Neuron (in vitro differentiated cells): ENCODE measurements around the gene CRYBA2.

ENCODE experiments used
- H2AFZ ChIP-seq: one replicate; pipeline ENCODE4 v1.6.1; 2013; ENCODE audit warnings: low read depth, mild to moderate bottlenecking, inconsistent platforms, low read length, moderate library complexity
- H3K27me3 ChIP-seq: one replicate; pipeline ENCODE4 v1.6.1; 2013; ENCODE audit warnings: low read length; ENCODE audit not compliant: insufficient read depth
- H3K36me3 ChIP-seq: one replicate; pipeline ENCODE4 v1.6.1; 2013; ENCODE audit warnings: low read length; ENCODE audit not compliant: insufficient read depth
- H3K4me1 ChIP-seq: one replicate; pipeline ENCODE4 v1.6.1; 2013; ENCODE audit warnings: low read length; ENCODE audit not compliant: insufficient read depth
- H3K4me3 ChIP-seq: 2 replicates; pipeline ENCODE4 v1.5.1; 2013; ENCODE audit warnings: mild to moderate bottlenecking, low read length, moderate library complexity
- H3K9me3 ChIP-seq: one replicate; pipeline ENCODE4 v1.6.1; 2013; ENCODE audit warnings: low read length

Gene CRYBA2

GRCh38 chr2:218993345-218994315 lies at the start of gene CRYBA2:
Gene CRYBA2, minus strand, starts transcription at chr2:218993422. Its CDS starts 246 bp downstream, at chr2:218993176.
- Histone ChIP-seq H3K27me3 (peaks cover 90% of the 10 kb centered on the region), H3K4me3 (peak within 1 kb of the TSS; percentile 23), H3K36me3 (no peaks in the 10 kb centered on the region), H3K4me1 (peaks cover 14% of the 10 kb centered on the region), H3K9me3 (no peaks in the 10 kb centered on the region), H2AFZ (peak within 1 kb of the TSS; percentile 38)

- Histone ChIP-seq H2AFZ (no peak overlapping the region), H3K4me3 (no peak overlapping the region), H3K9me3 (no peaks in the 10 kb centered on the region), H3K27me3 (peaks cover 11% of the 10 kb centered on the region), H3K4me1 (peaks cover 9% of the 10 kb centered on the region), H3K36me3 (no peaks in the 10 kb centered on the region)
Observed at GRCh38 chr2:219042750-219043149, 49.5 kb upstream of the CRYBA2 start.

GRCh38 chr2:219042157-219042556 lies 48.9 kb upstream of the CRYBA2 start:
- Histone ChIP-seq H3K4me1 (peaks cover 9% of the 10 kb centered on the region), H3K9me3 (no peaks in the 10 kb centered on the region), H3K27me3 (peaks cover 6% of the 10 kb centered on the region), H3K4me3 (no peak overlapping the region), H3K36me3 (no peaks in the 10 kb centered on the region), H2AFZ (no peak overlapping the region)

GRCh38 chr2:219041252-219041651 lies 48.0 kb upstream of the CRYBA2 start, which contains the start of gene CFAP65:
Gene CFAP65, minus strand, starts transcription at chr2:219041516. Its CDS starts 2,468 bp downstream, at chr2:219039048.
- no peaks in the 10 kb centered on the region for H3K36me3 ChIP-seq
- peaks cover 9% of the 10 kb centered on the region for H3K4me1 ChIP-seq
- H3K4me3 ChIP-seq = peak within 1 kb of the TSS; percentile 87
- H2AFZ ChIP-seq = peak within 1 kb of the TSS; percentile 75
- peaks cover 3% of the 10 kb centered on the region for H3K27me3 ChIP-seq
- no peaks in the 10 kb centered on the region for H3K9me3 ChIP-seq

GRCh38 chr2:219038600-219038999 lies 45.4 kb upstream of the CRYBA2 start:
- Histone ChIP-seq H2AFZ (no peak overlapping the region), H3K4me1 (peaks cover 9% of the 10 kb centered on the region), H3K4me3 (no peak overlapping the region), H3K27me3 (peaks cover 3% of the 10 kb centered on the region), H3K36me3 (no peaks in the 10 kb centered on the region), H3K9me3 (no peaks in the 10 kb centered on the region)

- no peak overlapping the region for H2AFZ ChIP-seq
- no peaks in the 10 kb centered on the region for H3K36me3 ChIP-seq
- H3K27me3 ChIP-seq = peaks cover 3% of the 10 kb centered on the region
- no peak overlapping the region for H3K4me3 ChIP-seq
- H3K9me3 ChIP-seq = no peaks in the 10 kb centered on the region
- H3K4me1 ChIP-seq = peaks cover 9% of the 10 kb centered on the region
Observed at GRCh38 chr2:219037783-219038499, 44.7 kb upstream of the CRYBA2 start.

- peaks cover 7% of the 10 kb centered on the region for H3K4me1 ChIP-seq
- H3K36me3 ChIP-seq = no peaks in the 10 kb centered on the region
- no peak overlapping the region for H2AFZ ChIP-seq
- H3K27me3 ChIP-seq = peaks cover 7% of the 10 kb centered on the region
- H3K4me3 ChIP-seq = no peak overlapping the region
- no peaks in the 10 kb centered on the region for H3K9me3 ChIP-seq
Observed at GRCh38 chr2:219035942-219036341, 42.7 kb upstream of the CRYBA2 start.

GRCh38 chr2:219034823-219035222 lies 41.6 kb upstream of the CRYBA2 start:
- H2AFZ ChIP-seq = no peak overlapping the region
- H3K4me3 ChIP-seq = no peak overlapping the region
- no peaks in the 10 kb centered on the region for H3K36me3 ChIP-seq
- H3K9me3 ChIP-seq = no peaks in the 10 kb centered on the region
- H3K27me3 ChIP-seq = peaks cover 7% of the 10 kb centered on the region
- peaks cover under 1% of the 10 kb centered on the region for H3K4me1 ChIP-seq

- Histone ChIP-seq H3K9me3 (no peaks in the 10 kb centered on the region), H2AFZ (no peak overlapping the region), H3K36me3 (no peaks in the 10 kb centered on the region), H3K4me3 (no peak overlapping the region), H3K4me1 (peaks cover 2% of the 10 kb centered on the region), H3K27me3 (peaks cover 12% of the 10 kb centered on the region)
Observed at GRCh38 chr2:219032051-219032745, 39.0 kb upstream of the CRYBA2 start.

GRCh38 chr2:219031005-219031738 lies 38.0 kb upstream of the CRYBA2 start:
- H3K9me3 ChIP-seq = no peaks in the 10 kb centered on the region
- H2AFZ ChIP-seq = no peak overlapping the region
- H3K27me3 ChIP-seq = peaks cover 12% of the 10 kb centered on the region
- peaks cover 2% of the 10 kb centered on the region for H3K4me1 ChIP-seq
- H3K36me3 ChIP-seq = no peaks in the 10 kb centered on the region
- no peak overlapping the region for H3K4me3 ChIP-seq

GRCh38 chr2:219030177-219030940 lies 37.1 kb upstream of the CRYBA2 start:
- Histone ChIP-seq H3K27me3 (peaks cover 12% of the 10 kb centered on the region), H3K4me1 (peaks cover 2% of the 10 kb centered on the region)

GRCh38 chr2:219029829-219030165 lies 36.6 kb upstream of the CRYBA2 start:
- no peaks in the 10 kb centered on the region for H3K36me3 ChIP-seq
- no peaks in the 10 kb centered on the region for H3K9me3 ChIP-seq
- H3K27me3 ChIP-seq = peaks cover 12% of the 10 kb centered on the region
- no peak overlapping the region for H3K4me3 ChIP-seq
- H3K4me1 ChIP-seq = peaks cover 2% of the 10 kb centered on the region
- no peak overlapping the region for H2AFZ ChIP-seq

More at GRCh38 chr2:219030177-219030940, 37.1 kb upstream of the CRYBA2 start:
- H3K9me3 ChIP-seq = no peaks in the 10 kb centered on the region
- H3K4me3 ChIP-seq = no peak overlapping the region
- H2AFZ ChIP-seq = no peak overlapping the region
- no peaks in the 10 kb centered on the region for H3K36me3 ChIP-seq
